K562 (cell line): ENCODE measurements around the gene CCDC82. TPM values are rescaled to one million over a fixed set of nuclear protein-coding genes. Genes with fewer than 3 reads are reported as not detected.

Experiments
- BRD9 ChIP-seq: fragments of 450-650 bp; IDR thresholded peaks from 2 replicates; pipeline ENCODE4 v1.6.1; 2018; ENCODE audit warnings: low read depth; ENCODE audit not compliant: partially characterized antibody
- CBX8 ChIP-seq: fragments of 200-600 bp; sonication (generic); IDR thresholded peaks from 2 replicates; pipeline ENCODE4 v1.6.1; 2012; ENCODE audit warnings: borderline replicate concordance, mixed run types, low read depth, mild to moderate bottlenecking, moderate library complexity, mixed read lengths, low read length, control low read depth, inconsistent platforms; ENCODE audit not compliant: poor library complexity, severe bottlenecking; ENCODE audit errors: extremely low read depth
- CSDE1 ChIP-seq, 2 experiments: fragments of 450-650 bp; IDR thresholded peaks; 2 replicates each; pipeline ENCODE4 v1.6.1; 2016; ENCODE audit warnings: mild to moderate bottlenecking in 1 of 2
- CXXC5 ChIP-seq: fragments of 250-450 bp; sonication (Bioruptor Pico); IDR thresholded peaks from 2 replicates; pipeline ENCODE4 v1.8.0; 2022; ENCODE audit warnings: inconsistent platforms, mild to moderate bottlenecking, moderate library complexity
- MEF2D ChIP-seq: conservative IDR thresholded peaks from 2 replicates; pipeline ENCODE4 v1.6.1; 2016; ENCODE audit warnings: low read depth, missing genetic modification characterization, missing compliant biosample characterization
- MLLT1 ChIP-seq, 2 experiments: fragments of 450-650 bp; IDR thresholded peaks; 2 replicates each; pipeline ENCODE4 v1.6.1; 2016
- MTA1 ChIP-seq: fragments of 450-650 bp; IDR thresholded peaks from 2 replicates; pipeline ENCODE4 v1.6.1; 2017; ENCODE audit warnings: borderline replicate concordance
- NELFE ChIP-seq: IDR thresholded peaks from 2 replicates; pipeline ENCODE4 v1.6.1; 2011; ENCODE audit warnings: mild to moderate bottlenecking; ENCODE audit not compliant: insufficient read depth, insufficient read length
- NFE2L1 ChIP-seq: fragments of 450-650 bp; IDR thresholded peaks from 2 replicates; pipeline ENCODE4 v1.6.1; 2016; ENCODE audit warnings: missing genetic modification characterization, low read depth, mild to moderate bottlenecking, missing compliant biosample characterization, moderate library complexity, borderline replicate concordance
- NR2C1 ChIP-seq, 2 experiments: fragments of 450-650 bp; IDR thresholded peaks; 2 replicates each; pipeline ENCODE4 v1.6.1; 2017; ENCODE audit warnings: mild to moderate bottlenecking in 2 of 2, antibody characterized with exemption in 1 of 2, inconsistent platforms in 1 of 2, missing compliant biosample characterization in 1 of 2, missing genetic modification characterization in 1 of 2
- PHB ChIP-seq: fragments of 250-450 bp; sonication (Bioruptor Pico); IDR thresholded peaks from 2 replicates; pipeline ENCODE4 v1.5.0; 2021
- PHF21A ChIP-seq: fragments of 450-650 bp; IDR thresholded peaks from 2 replicates; pipeline ENCODE4 v1.6.1; 2017; ENCODE audit warnings: low read depth, borderline replicate concordance
- PML ChIP-seq: IDR thresholded peaks from 2 replicates; pipeline ENCODE4 v1.6.1; 2012; ENCODE audit warnings: low read length, inconsistent platforms
- SIN3A ChIP-seq, 2 experiments: fragments of 150-350 bp in 1 of 2; IDR thresholded peaks; 2 replicates each; pipeline ENCODE4 v1.6.1; 2011 to 2016; ENCODE audit warnings: borderline replicate concordance in 2 of 2, low read depth in 2 of 2, low read length in 2 of 2, mild to moderate bottlenecking in 2 of 2, moderate library complexity in 2 of 2; ENCODE audit not compliant: control insufficient read depth in 1 of 2
- SMARCA4 ChIP-seq: fragments of 450-650 bp; IDR thresholded peaks from 2 replicates; pipeline ENCODE4 v1.6.1; 2016
- SMARCB1 ChIP-seq: IDR thresholded peaks from 2 replicates; pipeline ENCODE4 v1.6.1; 2011; ENCODE audit warnings: improper control_type of control experiment, low read depth; ENCODE audit not compliant: insufficient read length
- TAF15 ChIP-seq: fragments of 200-400 bp; formaldehyde crosslinking; IDR thresholded peaks from 2 replicates; pipeline ENCODE4 v1.6.1; 2017; ENCODE audit warnings: mild to moderate bottlenecking, low read depth, low read length, moderate library complexity
- TCF3 ChIP-seq: sonication (generic); formaldehyde crosslinking; IDR thresholded peaks from 2 replicates; pipeline ENCODE4 v1.4.0; 2020; ENCODE audit warnings: mild to moderate bottlenecking, missing genetic modification reagents
- THRA ChIP-seq: fragments of 450-650 bp; IDR thresholded peaks from 2 replicates; pipeline ENCODE4 v1.6.1; 2017; ENCODE audit warnings: mild to moderate bottlenecking, moderate library complexity
- TOE1 ChIP-seq, 2 experiments: fragments of 450-650 bp in 1 of 2; sonication (generic) in 1 of 2; formaldehyde crosslinking in 1 of 2; IDR thresholded peaks; 2 replicates each; pipeline versions ENCODE4 v1.7.1 to v1.8.0; 2016 to 2022; ENCODE audit warnings: borderline replicate concordance in 2 of 2, mild to moderate bottlenecking in 2 of 2, antibody characterized with exemption in 1 of 2, inconsistent platforms in 1 of 2, low read depth in 1 of 2, missing genetic modification reagents in 1 of 2, moderate library complexity in 1 of 2
- U2AF2 ChIP-seq: fragments of 200-400 bp; formaldehyde crosslinking; optimal IDR thresholded peaks from 2 replicates; pipeline ENCODE3; 2017; ENCODE audit warnings: low read depth, mild to moderate bottlenecking, low read length
- WHSC1 ChIP-seq: IDR thresholded peaks from one replicate; pipeline ENCODE4 v1.6.1; 2012; ENCODE audit warnings: low read length, control low read depth, inconsistent platforms
- ZEB2 ChIP-seq: fragments of 450-650 bp; IDR thresholded peaks from 2 replicates; pipeline ENCODE4 v1.6.1; 2016
- ZNF124 ChIP-seq: sonication (generic); formaldehyde crosslinking; IDR thresholded peaks from 2 replicates; pipeline ENCODE4 v1.8.1; 2022; ENCODE audit warnings: missing genetic modification reagents
- ZNF146 ChIP-seq: IDR thresholded peaks from one replicate; pipeline ENCODE4 v1.6.1; 2018; ENCODE audit warnings: missing compliant biosample characterization; ENCODE audit not compliant: unreplicated experiment
- ZNF316 ChIP-seq: fragments of 450-650 bp; IDR thresholded peaks from 2 replicates; pipeline ENCODE4 v1.6.1; 2016
- ZNF766 ChIP-seq: fragments of 200-800 bp; sonication (Bioruptor generic); conservative IDR thresholded peaks from 2 replicates; pipeline ENCODE4 v1.6.1; 2016; ENCODE audit warnings: missing genetic modification characterization, missing compliant biosample characterization
- polyA plus RNA-seq, 8 experiments: library from polyadenylated mRNA; depleted of rRNA in 4 of 8; stranded (reverse) in 5 of 8; unstranded in 3 of 8; fragments of >200 nt; fragmentation: Nextera tagmentation in 2 of 8; fragmentation: Illumina TruSeq in 1 of 8; extraction: Ambion mirVana in 2 of 8; extraction: Trizol in 1 of 8; gene quantifications; 2 replicates each; pipeline versions ENCODE4 v1.2.1 to v1.2.3, GENCODE V29; 2011 to 2014; ENCODE audit warnings: inconsistent platforms in 1 of 8, missing spikeins in 1 of 8
- total RNA-seq, 7 experiments: library from RNA; depleted of rRNA in 6 of 7; stranded (reverse); fragments of >200 nt in 6 of 7; fragmentation: Illumina TruSeq in 2 of 7; extraction: Trizol in 2 of 7; gene quantifications; 2 replicates each; pipeline versions ENCODE4 v1.2.1 to v1.2.3, GENCODE V29; 2011 to 2021; ENCODE audit warnings: low replicate concordance in 1 of 7

The CCDC82 gene
- total and polyA plus RNA-seq, 9 of the 15 experiments (the other 6 are each of a cell fraction or from before 2014, with no cell fraction given) = 12.5 to 51.3 (median 24.5) TPM

DNA sequence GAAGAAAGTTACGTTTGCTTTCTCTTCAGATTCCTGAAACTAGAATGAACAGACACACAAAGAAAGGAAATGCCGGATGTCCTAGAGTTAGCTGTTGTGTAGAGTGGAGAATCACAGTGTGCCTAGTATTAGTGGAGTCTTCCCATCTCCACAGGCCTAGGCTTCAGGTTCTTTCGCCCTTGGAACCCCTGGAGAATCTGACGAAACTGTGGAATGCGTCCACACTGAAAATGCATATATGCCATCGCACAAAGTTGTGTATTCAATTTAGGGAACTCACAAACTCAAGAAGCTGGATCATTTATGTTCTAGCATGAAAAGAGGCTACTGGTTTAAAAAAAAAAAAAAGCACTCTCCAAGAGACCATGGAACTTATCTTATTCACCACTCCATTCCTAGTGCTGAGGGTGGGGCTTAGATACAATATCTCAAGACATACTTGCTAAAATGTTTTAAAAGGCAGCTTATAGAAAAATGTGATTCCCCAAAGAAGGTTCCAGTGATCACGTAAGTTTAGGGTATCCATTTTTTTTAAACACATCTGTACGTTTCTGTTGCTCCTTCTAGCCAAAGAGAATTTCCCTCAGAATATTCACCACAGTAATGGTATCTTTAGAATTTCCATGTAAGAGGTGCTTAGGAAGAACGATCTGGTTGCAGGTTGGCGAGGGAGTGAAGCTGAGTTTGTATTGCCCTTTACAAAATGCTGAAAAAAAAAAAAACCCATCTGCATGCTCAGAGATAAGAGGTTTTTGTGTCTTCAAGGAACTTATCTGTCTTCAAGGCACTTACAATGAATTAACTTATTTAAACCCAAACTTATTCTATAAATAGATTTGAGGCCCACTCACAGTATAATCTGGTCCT, 66.7 kb downstream of the CCDC82 start (continued):
- TF ChIP-seq WHSC1 (no peak), PHB (CRISPR knock-in tag) (no peak), CBX8 (no peak), MLLT1 (IDR thresholded peaks at IDR 0.05) (peak in 1 of 2 experiments; percentile 10; a peak in 2 of 4 replicates), BRD9 (peak; percentile 14), ZNF124 (CRISPR knock-in tag) (no peak), NFE2L1 (tag) (no peak), MEF2D (no peak), ZNF146 (no peak), THRA (no peak), ZNF316 (no peak), NELFE (no peak), PHF21A (no peak), U2AF2 (no peak), CSDE1 (IDR thresholded peaks at IDR 0.05) (no peak), TOE1 (IDR thresholded peaks at IDR 0.05; ENCODE audit: borderline replicate concordance) (no peak), TOE1 (CRISPR knock-in tag; IDR thresholded peaks at IDR 0.05; ENCODE audit: borderline replicate concordance, low read depth) (no peak), CXXC5 (CRISPR knock-in tag) (no peak; the same call in 1 of the 2 replicates), PML (peak; percentile 20; the same call in 1 of the 2 replicates), TCF3 (CRISPR knock-in tag) (peak; percentile 34), SMARCA4 (peak; percentile 53; the same call in 1 of the 2 replicates), MTA1 (no peak), SIN3A (IDR thresholded peaks at IDR 0.05; ENCODE audit: borderline replicate concordance in 2 of 2, control insufficient read depth in 1 of 2, low read depth in 2 of 2, low read length in 2 of 2) (no peak), NR2C1 (IDR thresholded peaks at IDR 0.05) (no peak), NR2C1 (tag; IDR thresholded peaks at IDR 0.05) (no peak), TAF15 (no peak), ZEB2 (peak; percentile 59; the same call in 1 of the 2 replicates), ZNF766 (CRISPR knock-in tag) (0 out of 2 replicates have a peak, but pooled peaks have one; percentile 15), SMARCB1 (no peak)
